CD1c-positive myeloid dendritic cell (primary cell): ENCODE results near the gene PTGES.
"Not testable (repeated sequence)": the region's sequence is repeated elsewhere in the genome, so short reads cannot be mapped to it uniquely, and the experiment has no call there.

Source experiments
- DNase-seq: peaks from one replicate; pipeline ENCODE4 v3.0.0-alpha.2; 2016; ENCODE audit errors: extremely low spot score

Gene PTGES, protein sequence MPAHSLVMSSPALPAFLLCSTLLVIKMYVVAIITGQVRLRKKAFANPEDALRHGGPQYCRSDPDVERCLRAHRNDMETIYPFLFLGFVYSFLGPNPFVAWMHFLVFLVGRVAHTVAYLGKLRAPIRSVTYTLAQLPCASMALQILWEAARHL

DNA sequence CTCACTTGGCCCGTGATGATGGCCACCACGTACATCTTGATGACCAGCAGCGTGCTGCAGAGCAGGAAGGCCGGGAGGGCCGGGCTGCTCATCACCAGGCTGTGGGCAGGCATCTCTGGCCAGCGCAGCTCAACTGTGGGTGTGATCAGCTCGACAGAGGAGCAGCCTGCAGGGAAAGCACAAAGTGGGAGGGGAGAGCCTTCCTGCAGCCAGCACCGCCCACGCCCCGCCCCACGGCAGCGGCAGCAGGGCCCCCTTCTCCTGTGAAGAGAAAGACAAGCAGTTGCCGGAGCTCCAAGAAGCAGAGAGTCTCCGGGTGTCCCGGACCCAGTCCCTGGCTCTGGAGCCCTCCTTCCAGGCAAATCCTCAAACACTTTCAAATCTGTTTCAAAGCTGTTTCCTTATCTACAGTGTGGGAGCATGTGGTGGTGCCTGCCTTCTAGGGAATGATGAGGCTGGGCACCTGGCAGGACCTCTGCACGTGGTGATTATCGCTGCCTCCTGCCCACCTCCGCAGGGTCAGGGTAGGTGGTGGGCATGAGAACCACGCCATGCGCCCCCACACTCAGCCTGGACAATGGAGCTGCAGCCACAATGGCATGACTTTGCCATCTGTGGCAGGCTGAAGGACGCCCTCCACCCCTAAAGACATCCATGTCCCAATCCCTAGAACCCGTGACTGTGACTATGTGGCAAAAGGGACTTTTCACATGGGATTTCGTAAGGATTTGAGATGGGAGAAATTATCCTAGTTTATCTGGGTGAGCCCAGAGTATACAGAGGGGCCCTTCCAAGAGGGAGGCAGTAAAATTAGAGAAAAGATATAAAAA lies at the start of gene PTGES:
PTGES (minus strand) TSS at position 143 of the 830 bp plus-strand sequence; CDS start at position 113, 30 bp downstream.
- DNase-seq: peak; percentile 64

DNA sequence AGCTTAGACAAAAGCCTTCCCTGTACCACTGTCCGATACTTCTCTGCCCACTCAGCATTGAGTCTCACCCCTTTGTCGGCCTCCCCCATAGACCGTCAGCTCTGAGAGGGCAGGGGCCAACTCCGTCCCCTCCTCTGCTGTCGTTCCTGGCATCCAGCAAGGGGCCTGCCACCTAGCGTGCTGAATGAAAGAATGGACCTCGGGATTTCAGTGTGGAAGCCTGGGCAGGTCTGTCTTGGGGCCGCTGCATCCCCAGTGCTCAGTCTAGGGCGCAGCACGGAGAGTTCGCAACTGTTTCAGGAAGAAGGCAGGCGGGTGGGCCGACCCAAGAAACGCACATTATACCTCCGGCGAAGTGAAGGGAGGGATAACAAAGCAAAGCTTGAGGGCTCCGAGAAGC lies 48.7 kb upstream of the PTGES start:
- DNase-seq: no peak

- DNase-seq: no peak
Measured at GRCh38 chr9:129798973-129799372, 46.1 kb upstream of the PTGES start.

GRCh38 chr9:129796029-129796428 lies 43.2 kb upstream of the PTGES start:
- DNase-seq: not testable (repeated sequence)

- DNase-seq: no peak
Measured at GRCh38 chr9:129794549-129794948, 41.7 kb upstream of the PTGES start.

DNA sequence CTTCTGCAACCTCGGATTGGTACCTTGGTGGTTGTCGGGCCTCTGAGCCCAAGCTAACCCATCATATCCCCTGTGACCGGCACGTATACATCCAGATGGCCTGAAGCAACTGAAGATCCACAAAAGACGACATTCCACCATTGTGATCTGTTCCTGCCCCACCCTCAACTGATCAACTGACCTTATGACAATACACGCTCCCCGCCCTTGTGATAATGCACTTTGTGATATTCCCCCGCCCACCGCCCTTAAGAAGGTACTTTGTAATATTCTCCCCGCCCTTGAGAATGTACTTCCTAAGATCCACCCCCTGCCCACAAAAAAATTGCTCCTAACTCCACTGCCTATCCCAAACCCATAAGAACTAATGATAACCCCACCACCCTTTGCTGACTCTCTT lies 33.6 kb upstream of the PTGES start:
- no peak for DNase-seq

- no peak for DNase-seq
Measured at GRCh38 chr9:129785866-129786265, 33.0 kb upstream of the PTGES start.

- not testable (repeated sequence) for DNase-seq
Measured at GRCh38 chr9:129784970-129785369, 32.1 kb upstream of the PTGES start.

DNA sequence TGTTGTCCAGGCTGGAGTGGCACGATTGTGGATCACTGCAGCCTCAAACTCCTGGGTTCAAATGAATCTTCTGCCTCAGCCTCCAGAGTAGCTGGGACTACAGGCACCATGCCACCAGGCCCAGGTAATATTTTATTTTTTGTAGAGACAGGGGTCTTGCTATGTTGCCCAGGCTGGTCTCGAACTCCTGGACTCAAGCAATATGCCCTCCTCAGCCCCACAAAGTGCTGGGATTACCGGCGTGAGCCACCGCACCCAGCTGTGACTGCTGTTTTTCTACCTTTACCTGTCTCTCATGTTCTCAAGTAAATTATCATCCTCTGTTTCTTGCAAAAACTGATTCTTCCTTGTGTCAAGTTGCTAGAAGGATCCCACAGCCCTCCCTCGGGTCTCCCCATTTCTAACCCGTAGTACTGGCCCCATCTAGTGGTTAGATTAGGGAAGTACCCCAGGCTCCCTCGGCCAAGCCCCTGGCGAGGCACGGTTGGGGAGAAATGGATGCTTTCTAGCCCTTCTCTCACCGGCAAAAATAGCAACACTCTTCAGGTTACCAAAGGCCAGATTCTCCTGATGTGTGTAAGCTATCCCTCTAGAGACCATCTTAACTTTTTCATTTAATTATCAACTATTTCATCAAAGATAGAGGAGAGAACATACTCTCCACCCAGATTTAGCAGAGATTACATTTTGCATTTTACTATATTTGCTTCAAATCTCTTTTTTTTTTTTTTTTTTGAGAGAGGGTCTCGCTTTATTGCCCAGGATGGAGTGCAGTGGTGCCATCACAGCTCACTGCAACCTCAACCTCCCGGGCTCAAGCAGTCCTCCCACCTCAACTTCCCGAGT lies 30.9 kb upstream of the PTGES start:
- DNase-seq: peak; percentile 89

- DNase-seq: no peak
Measured at GRCh38 chr9:129781981-129782380, 29.1 kb upstream of the PTGES start.

GRCh38 chr9:129781131-129781530 lies 28.3 kb upstream of the PTGES start:
- DNase-seq: no peak

DNA sequence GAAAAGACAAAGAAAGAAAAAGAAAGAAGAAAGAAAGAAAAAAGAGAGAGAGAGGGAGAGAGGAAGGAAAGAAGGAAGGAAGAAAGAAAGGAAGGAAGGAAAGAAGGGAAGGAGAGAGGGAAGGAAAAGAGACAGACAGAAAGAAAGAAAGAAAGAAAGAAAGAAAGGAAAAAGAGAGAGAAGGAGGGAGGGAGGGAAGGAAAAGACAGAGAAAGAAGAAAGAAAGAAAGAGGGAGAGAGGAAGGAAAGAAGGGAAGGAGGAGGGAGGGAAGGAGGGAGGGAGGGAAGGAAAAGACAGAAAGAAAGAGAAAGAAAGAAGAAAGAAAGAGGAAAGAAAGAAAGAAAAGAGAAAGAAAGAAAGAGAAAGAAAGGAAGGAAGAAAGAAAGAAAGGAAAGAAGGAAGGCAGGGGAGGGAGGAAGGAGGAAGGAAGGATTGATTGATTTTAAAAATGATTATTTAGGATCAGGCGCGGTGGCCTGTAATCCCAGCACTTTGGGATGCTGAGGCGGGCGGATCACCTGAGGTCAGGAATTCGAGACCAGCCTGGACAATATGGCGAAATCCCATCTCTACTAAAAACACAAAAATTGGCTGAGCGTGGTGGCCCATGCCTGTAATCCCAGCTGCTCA lies 26.8 kb upstream of the PTGES start:
- no peak for DNase-seq

GRCh38 chr9:129778469-129778868 lies 25.6 kb upstream of the PTGES start:
- DNase-seq: no peak

DNA sequence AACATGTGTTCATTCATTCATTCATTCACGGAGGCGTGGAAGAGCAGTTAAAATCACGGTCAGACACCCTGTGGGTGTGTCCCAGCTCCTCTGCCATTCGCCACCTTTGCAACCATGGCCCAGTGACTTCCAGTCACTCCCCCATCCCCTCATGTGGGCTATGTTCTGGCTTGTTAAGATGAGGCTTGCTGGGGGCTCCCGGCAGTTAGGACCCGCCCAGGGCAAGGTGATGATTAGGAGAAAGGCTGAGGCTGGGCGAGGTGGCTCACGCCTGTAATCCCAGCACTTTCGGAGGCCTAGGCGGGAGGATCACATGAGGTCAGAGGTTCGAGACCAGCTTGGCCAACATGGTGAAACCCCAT lies 24.9 kb upstream of the PTGES start:
- no peak for DNase-seq

- DNase-seq: peak; percentile 96
Measured at GRCh38 chr9:129776938-129777768, 24.3 kb upstream of the PTGES start.

GRCh38 chr9:129776566-129776937 lies 23.7 kb upstream of the PTGES start:
- DNase-seq: no peak

DNA sequence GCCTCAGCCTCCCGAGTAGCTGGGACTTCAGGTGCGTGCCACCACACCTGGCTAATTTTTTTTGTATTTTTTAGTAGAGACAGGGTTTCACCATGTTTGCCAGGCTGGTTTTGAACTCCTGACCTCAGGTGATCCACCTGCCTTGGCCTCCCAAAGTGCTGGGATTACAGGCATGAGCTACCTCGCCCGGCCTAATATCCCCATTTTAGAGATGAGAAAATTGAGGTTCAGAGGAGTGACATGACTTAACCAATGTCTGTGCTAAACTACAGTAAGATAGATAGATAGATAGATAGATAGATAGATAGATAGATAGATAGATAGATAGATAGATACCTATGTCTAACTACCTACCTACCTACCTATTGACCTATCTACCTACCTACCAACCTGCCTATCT lies 23.3 kb upstream of the PTGES start:
- DNase-seq: not testable (repeated sequence)

DNA sequence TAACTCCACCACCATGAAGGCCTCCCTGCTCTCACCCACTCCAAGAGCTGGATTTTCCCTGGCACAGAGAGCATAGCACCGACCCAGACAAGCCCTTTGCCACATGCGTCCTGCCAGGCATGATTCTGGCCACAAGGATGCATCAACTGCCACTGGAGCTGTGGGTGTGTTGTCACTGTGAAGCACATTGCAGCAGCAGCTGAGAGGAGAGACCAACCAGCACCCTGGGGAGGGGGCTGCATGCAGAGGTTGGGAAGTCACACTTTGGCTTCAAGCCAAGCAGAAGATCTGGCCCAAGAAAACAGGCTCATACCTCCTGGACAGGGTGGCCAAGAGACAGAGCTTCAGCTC lies 22.6 kb upstream of the PTGES start:
- DNase-seq: no peak

- DNase-seq: no peak
Measured at GRCh38 chr9:129774791-129775447, 22.1 kb upstream of the PTGES start.

DNA sequence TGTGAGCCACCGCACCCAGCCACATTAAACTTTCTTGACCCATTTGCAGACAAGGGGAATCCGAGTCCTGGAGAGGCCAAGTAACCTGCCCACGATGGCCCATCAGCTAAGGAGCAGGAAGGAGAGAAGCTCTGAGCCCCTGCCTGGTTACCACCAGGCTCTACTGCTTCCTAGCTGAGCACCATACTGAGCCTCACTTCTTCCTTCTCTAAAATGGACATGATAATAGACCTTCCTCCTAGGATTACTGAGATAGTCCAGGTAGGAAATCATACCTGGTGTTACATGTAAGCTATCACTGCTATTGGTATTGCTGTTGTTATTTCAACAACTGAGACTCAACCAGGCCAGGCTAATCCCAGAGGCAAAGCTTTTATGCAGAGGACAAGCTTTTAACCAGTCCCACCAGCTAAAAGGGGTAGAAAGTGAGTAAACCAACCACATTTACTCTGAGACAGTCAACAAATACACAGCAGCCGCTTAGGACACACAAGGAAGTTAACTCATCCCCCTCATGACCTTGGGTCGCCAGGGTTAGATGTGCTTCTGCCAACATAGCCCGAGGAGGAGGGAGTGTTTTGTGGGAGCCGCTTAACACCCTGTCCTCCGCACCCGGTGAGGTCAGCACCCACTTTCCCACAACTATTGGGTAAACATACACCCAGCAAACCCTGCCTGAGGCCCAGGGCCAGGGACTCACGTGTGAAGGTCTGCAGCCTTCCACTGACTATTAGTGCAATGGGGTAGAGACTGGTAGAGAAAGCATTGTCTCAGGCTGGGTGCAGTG lies 20.6 kb upstream of the PTGES start:
- peak; percentile 93 for DNase-seq
